Transverse colon (tissue), 4 donors: ENCODE results near the gene RNF130. TPM values are rescaled to one million over a fixed set of nuclear protein-coding genes. Genes with fewer than 3 reads are reported as not detected.
"Not testable (repeated sequence)": the region's sequence is repeated elsewhere in the genome, so short reads cannot be mapped to it uniquely, and the experiment has no call there.

Experiments
- DNase-seq: peaks from one replicate; pipeline ENCODE4 v3.0.0-alpha.2; 2019
- H3K27ac ChIP-seq, 4 donors: fragments of 200-600 bp; sonication (generic); 2 replicates each; pipeline ENCODE4 v1.5.1; 2016 to 2018; ENCODE audit warnings: inconsistent platforms in 4 of 4
- H3K27me3 ChIP-seq: fragments of 200-600 bp; sonication (generic); 2 replicates; pipeline ENCODE4 v1.5.1; 2017; ENCODE audit warnings: inconsistent platforms
- H3K36me3 ChIP-seq, 4 donors: fragments of 200-600 bp; sonication (generic); 2 replicates each; pipeline ENCODE4 v1.5.1; 2017 to 2019; ENCODE audit warnings: inconsistent platforms in 4 of 4
- H3K4me1 ChIP-seq, 4 donors: fragments of 200-600 bp; sonication (generic); 2 replicates each; pipeline ENCODE4 v1.5.1; 2017 to 2020; ENCODE audit warnings: inconsistent platforms in 4 of 4
- H3K4me3 ChIP-seq, 4 donors: fragments of 200-600 bp; sonication (generic); 1 replicate in 1 of 4; 2 replicates in 3 of 4; pipeline versions ENCODE4 v1.5.1 to v1.6.1; 2017 to 2019; ENCODE audit warnings: inconsistent platforms in 4 of 4
- H3K9me3 ChIP-seq, 2 donors: fragments of 200-600 bp; sonication (generic); 2 replicates each; pipeline ENCODE4 v1.5.1; 2017 to 2019; ENCODE audit warnings: inconsistent platforms in 2 of 2
- EP300 ChIP-seq: sonication (generic); formaldehyde crosslinking; IDR thresholded peaks from one replicate; pipeline ENCODE4 v1.6.1; 2017; ENCODE audit warnings: antibody characterized with exemption, low read depth
- POLR2A ChIP-seq: fragments of 450-650 bp; IDR thresholded peaks from one replicate; pipeline ENCODE4 v1.6.1; 2016; ENCODE audit warnings: antibody characterized with exemption, mild to moderate bottlenecking, moderate library complexity
- POLR2AphosphoS5 ChIP-seq, 3 donors: sonication (generic); formaldehyde crosslinking; IDR thresholded peaks; one replicate each; pipeline ENCODE4 v1.6.1; 2016; ENCODE audit warnings: antibody characterized with exemption in 3 of 3
- WGBS, 2 donors: methylation state at CpG; one replicate each; pipeline ENCODE4 v1.1.5; 2018; ENCODE audit warnings: low coverage in 1 of 2; 5-methylcytosine and 5-hydroxymethylcytosine counted together
- in situ Hi-C, 4 donors: fragments of 200-750 bp; cut with MboI; loops; one replicate each; pipeline versions ENCODE4 v1.15.0 to v1.15.1; 2017; ENCODE audit warnings: low sequenced_read_pairs in 3 of 4, low pct_ligation_motif_present in 1 of 4, low pct_unique_long_range_greater_than_20kb in 1 of 4
- intact Hi-C: fragments of 100-400 bp; cut with DNase I; formaldehyde crosslinking; loops from one replicate; pipeline ENCODE4 v1.15.1; 2023; ENCODE audit warnings: low total_unique reads
- total RNA-seq, 4 donors: library from RNA; depleted of rRNA; stranded (reverse); fragments of >200 nt; gene quantifications; one replicate each; pipeline ENCODE4 v1.1.0, GENCODE V29; 2016
- TF ChIP-seq, protein P1 (sequence below), 5 experiments: fragments of 200-600 bp in 3 of 5; fragments of 450-650 bp in 2 of 5; sonication (generic) in 3 of 5; IDR thresholded peaks; 1 replicate in 2 of 5; 2 replicates in 3 of 5; pipeline ENCODE4 v1.5.1; 2016 to 2017; ENCODE audit warnings: antibody characterized with exemption in 5 of 5, inconsistent platforms in 3 of 5, mild to moderate bottlenecking in 2 of 5, moderate library complexity in 1 of 5

The RNF130 gene
- total RNA-seq, 4 donors from 2014 or later = 62.2 to 95.2 (median 70.3) TPM

DNA sequence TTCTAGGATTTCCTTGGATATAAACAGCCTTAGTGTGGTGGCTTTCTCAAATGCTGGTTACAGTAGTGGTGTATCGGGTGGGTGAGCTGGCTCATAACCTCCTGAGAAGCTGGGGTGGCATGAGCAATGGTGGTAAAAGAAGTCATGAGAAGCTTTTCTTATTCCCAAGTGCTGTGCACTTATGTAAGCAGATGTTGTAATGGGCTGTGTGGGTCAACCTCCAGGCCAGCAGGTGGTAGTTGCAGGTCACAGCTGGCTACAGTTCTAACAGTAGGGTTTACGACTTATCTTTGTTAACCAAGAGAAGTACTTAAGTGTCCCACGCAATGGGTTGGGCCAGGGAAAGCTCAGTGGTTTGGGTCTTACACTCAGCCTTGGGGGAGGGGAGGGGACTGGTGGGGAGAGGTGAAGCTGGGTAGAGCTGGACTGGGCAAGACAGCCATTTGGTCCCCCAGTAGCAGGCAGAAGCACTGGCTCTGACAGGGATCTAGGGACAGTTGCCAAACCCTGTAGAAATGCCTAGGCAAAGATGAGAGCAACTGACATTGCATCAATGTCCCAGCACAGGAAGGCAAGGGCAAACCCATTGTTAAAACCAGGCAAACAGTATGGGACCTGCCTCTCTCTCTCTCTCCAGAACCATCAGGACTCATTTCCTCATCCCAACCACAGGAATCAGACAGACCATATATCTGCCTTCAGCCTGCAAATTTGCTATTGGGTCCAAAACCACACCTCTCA is 76.8 kb downstream of the RNF130 start:
- H3K36me3 ChIP-seq = no peaks in the 10 kb centered on the region
- 80 to 89% methylated on average over 1 to 3 of the region's 3 CpGs for WGBS, 2 donors
- H3K4me3 ChIP-seq = no peak overlapping the region
- intact Hi-C loops = no loop called here
- no peaks in the 10 kb centered on the region for H3K9me3 ChIP-seq
- TF ChIP-seq POLR2AphosphoS5 (IDR thresholded peaks at IDR 0.05) (no peak), EP300 (no peak), POLR2A (no peak)
- TF ChIP-seq, protein P1, sequence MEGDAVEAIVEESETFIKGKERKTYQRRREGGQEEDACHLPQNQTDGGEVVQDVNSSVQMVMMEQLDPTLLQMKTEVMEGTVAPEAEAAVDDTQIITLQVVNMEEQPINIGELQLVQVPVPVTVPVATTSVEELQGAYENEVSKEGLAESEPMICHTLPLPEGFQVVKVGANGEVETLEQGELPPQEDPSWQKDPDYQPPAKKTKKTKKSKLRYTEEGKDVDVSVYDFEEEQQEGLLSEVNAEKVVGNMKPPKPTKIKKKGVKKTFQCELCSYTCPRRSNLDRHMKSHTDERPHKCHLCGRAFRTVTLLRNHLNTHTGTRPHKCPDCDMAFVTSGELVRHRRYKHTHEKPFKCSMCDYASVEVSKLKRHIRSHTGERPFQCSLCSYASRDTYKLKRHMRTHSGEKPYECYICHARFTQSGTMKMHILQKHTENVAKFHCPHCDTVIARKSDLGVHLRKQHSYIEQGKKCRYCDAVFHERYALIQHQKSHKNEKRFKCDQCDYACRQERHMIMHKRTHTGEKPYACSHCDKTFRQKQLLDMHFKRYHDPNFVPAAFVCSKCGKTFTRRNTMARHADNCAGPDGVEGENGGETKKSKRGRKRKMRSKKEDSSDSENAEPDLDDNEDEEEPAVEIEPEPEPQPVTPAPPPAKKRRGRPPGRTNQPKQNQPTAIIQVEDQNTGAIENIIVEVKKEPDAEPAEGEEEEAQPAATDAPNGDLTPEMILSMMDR (IDR thresholded peaks at IDR 0.05) = no peak
- no peaks in the 10 kb centered on the region for H3K4me1 ChIP-seq
- in situ Hi-C loops = loop anchor here in 1 of 4 donors (25.0 kb wide), 1 partner anchor 93 kb away; no protein-coding TSS in a partner anchor
- DNase-seq = no peak
- H3K27me3 ChIP-seq = no peaks in the 10 kb centered on the region
- no peak overlapping the region for H3K27ac ChIP-seq

DNA sequence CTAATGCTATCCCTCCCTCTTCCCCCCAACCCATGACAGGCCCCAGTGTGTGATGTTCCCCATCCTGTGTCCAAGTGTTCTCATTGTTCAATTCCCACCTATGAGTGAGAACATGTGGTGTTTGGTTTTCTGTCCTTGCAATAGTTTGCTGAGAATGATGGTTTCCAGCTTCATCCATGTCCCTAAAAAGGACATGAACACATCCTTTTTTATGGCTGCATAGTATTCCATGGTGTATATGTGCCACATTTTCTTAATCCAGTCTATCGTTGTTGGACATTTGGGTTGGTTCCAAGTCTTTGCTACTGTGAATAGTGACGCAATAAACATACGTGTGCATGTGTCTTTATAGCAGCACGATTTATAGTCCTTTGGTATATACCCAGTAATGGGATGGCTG is 78.7 kb downstream of the RNF130 start:
- H3K27ac ChIP-seq, DNase-seq, H3K27me3 ChIP-seq, H3K9me3 ChIP-seq, H3K36me3 ChIP-seq, H3K4me3 ChIP-seq, intact Hi-C loops, H3K4me1 ChIP-seq: not testable (repeated sequence)
- WGBS, 2 donors = 98 to 100% methylated on average over 1 to 4 of the region's 4 CpGs
- in situ Hi-C loops = loop anchor here in 1 of 4 donors (25.0 kb wide), 1 partner anchor 94 kb away; no protein-coding TSS in a partner anchor

DNA sequence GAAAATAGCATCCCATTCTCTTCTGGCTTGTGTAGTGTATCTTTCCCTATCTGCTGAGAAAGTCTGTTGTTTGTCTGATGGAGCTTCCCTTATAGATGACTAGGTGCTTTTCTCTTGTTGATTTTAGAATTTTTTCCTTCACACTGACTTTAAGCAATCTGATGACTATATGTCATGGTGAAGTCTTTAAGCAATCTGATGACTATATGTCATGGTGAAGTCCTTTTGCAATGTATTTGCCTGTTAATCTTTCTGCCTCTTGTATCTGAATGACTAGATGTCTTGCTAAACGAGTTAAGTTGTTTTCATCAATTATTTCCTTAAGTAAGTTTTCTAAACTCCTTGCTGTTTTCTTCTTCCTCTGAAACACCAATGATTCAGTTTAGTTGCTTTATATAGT is 80.5 kb downstream of the RNF130 start:
- Histone ChIP-seq H3K4me1 (no peaks in the 10 kb centered on the region), H3K36me3 (no peaks in the 10 kb centered on the region), H3K27me3 (no peaks in the 10 kb centered on the region), H3K9me3 (no peaks in the 10 kb centered on the region), H3K4me3 (no peak overlapping the region), H3K27ac (no peak overlapping the region)
- no peak for DNase-seq
- WGBS, 2 donors = 71 to 100% methylated on average over 1 of the region's 1 CpG
- in situ Hi-C loops (loop anchor here in 1 of 4 donors (25.0 kb wide), 1 partner anchor 96 kb away; no protein-coding TSS in a partner anchor), intact Hi-C loops (no loop called here)
- no peak for TF ChIP-seq POLR2A
- TF ChIP-seq EP300 = no peak

DNA sequence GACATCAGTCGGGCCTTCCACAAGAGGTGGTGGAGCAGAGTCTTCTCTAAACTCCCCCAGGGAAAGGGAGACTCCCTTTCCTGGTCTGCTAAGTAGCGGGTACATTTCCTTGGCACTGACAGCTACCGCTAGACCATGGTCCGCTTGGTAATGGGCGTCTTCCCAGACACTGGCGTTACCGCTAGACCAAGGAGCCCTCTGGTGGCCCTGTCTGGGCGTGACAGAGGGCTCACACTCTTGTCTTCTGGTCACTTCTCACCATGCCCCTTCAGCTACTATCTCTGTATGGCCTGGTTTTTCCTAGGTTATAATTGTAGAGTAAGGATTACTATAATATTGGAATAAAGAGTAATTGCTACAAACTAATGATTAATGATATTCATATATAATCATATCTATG is 81.0 kb downstream of the RNF130 start:
- intact Hi-C loops, H3K27ac ChIP-seq, DNase-seq, H3K36me3 ChIP-seq, H3K9me3 ChIP-seq, H3K27me3 ChIP-seq, H3K4me1 ChIP-seq, H3K4me3 ChIP-seq: not testable (repeated sequence)
- WGBS, 2 donors = 91% methylated on average over 8 of the region's 8 CpGs; no CpG with 5 or more reads in 1 of the 2 donors
- in situ Hi-C loops = loop anchor here in 1 of 4 donors (25.0 kb wide), 1 partner anchor 97 kb away; no protein-coding TSS in a partner anchor

DNA sequence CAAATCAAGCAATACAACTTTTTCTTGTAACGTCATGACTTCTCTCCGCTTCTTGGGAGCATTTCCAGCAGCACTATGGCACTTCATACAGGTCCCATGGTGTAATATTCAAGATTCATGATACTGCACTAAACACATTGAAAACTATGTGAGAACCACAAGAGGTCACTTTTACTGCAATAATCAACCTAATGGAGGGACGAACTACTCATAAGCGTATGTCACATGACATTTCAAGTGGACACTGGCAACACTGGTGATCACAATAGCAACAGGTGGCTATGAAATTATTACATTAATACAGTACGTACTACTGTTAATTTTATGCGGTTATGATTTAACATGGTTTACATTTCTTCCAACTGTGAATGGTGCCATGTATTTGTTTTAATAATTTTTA is 85.2 kb downstream of the RNF130 start:
- no peak for DNase-seq
- 78 to 85% methylated on average over 4 to 6 of the region's 6 CpGs for WGBS, 2 donors
- Histone ChIP-seq H3K27ac (no peak overlapping the region), H3K36me3 (no peaks in the 10 kb centered on the region), H3K9me3 (no peaks in the 10 kb centered on the region), H3K4me1 (no peaks in the 10 kb centered on the region), H3K27me3 (no peaks in the 10 kb centered on the region), H3K4me3 (no peak overlapping the region)
- in situ Hi-C loops (loop anchor here in 1 of 4 donors (25.0 kb wide), 1 partner anchor 101 kb away; no protein-coding TSS in a partner anchor), intact Hi-C loops (loop anchor here (10.0 kb wide), 1 partner anchor 108 kb away; no protein-coding TSS in a partner anchor)
- no peak for TF ChIP-seq EP300
- no peak for TF ChIP-seq POLR2A
- TF ChIP-seq, protein P1 (IDR thresholded peaks at IDR 0.05) = no peak
